MM.1S (cell line): ENCODE data around the gene GYS2.

ENCODE experiments used
- EZH2phosphoT487 ChIP-seq: fragments of 300-600 bp; sonication (generic); IDR thresholded peaks from 2 replicates; pipeline ENCODE4 v1.6.1; 2018; ENCODE audit warnings: antibody characterized with exemption, low read length
- TF ChIP-seq, protein P1 (sequence below): fragments of 300-600 bp; sonication (generic); IDR thresholded peaks from 2 replicates; pipeline ENCODE4 v1.5.1; 2016; ENCODE audit warnings: antibody characterized with exemption, low read length, mixed read lengths

DNA sequence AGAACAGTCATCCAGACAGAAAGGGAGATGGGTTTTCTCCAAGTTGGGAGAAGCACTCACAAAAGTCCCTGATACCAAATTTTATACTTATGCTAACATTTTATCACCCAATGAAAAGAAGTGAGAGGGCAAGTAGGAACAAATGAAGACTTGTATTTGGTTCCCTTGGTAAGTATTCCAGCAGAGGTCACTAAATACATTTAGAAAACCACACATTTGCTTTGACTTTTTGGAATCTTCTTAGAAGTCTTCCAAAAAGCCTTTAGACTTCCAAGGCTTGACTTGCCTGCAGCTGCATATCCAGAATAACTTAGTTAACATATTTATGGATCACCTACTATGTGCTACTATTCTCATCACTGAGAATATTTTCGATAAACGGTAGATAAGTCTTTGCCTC, 3.1 kb upstream of the GYS2 start:
- TF ChIP-seq, protein P1, sequence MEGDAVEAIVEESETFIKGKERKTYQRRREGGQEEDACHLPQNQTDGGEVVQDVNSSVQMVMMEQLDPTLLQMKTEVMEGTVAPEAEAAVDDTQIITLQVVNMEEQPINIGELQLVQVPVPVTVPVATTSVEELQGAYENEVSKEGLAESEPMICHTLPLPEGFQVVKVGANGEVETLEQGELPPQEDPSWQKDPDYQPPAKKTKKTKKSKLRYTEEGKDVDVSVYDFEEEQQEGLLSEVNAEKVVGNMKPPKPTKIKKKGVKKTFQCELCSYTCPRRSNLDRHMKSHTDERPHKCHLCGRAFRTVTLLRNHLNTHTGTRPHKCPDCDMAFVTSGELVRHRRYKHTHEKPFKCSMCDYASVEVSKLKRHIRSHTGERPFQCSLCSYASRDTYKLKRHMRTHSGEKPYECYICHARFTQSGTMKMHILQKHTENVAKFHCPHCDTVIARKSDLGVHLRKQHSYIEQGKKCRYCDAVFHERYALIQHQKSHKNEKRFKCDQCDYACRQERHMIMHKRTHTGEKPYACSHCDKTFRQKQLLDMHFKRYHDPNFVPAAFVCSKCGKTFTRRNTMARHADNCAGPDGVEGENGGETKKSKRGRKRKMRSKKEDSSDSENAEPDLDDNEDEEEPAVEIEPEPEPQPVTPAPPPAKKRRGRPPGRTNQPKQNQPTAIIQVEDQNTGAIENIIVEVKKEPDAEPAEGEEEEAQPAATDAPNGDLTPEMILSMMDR = peak; percentile 22
- TF ChIP-seq EZH2phosphoT487 = no peak
